Astrocyte (in vitro differentiated cells and primary cell): ENCODE data around the gene FSTL3.

Source experiments
- EZH2 ChIP-seq: IDR thresholded peaks from 2 replicates; pipeline ENCODE4 v1.6.1; 2012; ENCODE audit warnings: mild to moderate bottlenecking, low read length, inconsistent platforms; ENCODE audit not compliant: insufficient read depth
- TF ChIP-seq, protein P1 (sequence below): IDR thresholded peaks from 2 replicates; pipeline ENCODE4 v1.5.1; 2011; ENCODE audit warnings: low read depth, mild to moderate bottlenecking, inconsistent platforms, low read length, moderate library complexity; ENCODE audit not compliant: insufficient read depth

DNA sequence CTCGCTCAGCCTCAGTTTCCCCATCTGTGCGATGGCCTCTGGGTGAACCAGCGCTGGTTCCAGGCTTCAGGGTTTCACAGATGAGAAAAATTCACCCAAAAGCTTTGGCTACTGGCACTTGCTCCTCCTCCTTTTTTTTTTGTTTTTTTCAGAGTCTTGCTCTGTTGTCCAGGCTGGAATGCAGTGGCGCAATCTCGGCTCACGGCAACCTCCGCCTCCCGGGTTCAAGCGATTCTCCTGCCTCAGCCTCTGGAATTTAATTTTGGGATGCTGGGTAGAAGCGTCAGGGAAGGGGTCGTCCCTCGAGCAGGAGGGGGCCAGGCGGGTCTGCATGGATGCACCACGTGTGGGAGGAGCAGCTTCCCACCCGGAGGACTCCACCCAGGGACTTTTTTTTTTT lies 12.0 kb downstream of the FSTL3 start:
- TF ChIP-seq, protein P1, sequence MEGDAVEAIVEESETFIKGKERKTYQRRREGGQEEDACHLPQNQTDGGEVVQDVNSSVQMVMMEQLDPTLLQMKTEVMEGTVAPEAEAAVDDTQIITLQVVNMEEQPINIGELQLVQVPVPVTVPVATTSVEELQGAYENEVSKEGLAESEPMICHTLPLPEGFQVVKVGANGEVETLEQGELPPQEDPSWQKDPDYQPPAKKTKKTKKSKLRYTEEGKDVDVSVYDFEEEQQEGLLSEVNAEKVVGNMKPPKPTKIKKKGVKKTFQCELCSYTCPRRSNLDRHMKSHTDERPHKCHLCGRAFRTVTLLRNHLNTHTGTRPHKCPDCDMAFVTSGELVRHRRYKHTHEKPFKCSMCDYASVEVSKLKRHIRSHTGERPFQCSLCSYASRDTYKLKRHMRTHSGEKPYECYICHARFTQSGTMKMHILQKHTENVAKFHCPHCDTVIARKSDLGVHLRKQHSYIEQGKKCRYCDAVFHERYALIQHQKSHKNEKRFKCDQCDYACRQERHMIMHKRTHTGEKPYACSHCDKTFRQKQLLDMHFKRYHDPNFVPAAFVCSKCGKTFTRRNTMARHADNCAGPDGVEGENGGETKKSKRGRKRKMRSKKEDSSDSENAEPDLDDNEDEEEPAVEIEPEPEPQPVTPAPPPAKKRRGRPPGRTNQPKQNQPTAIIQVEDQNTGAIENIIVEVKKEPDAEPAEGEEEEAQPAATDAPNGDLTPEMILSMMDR, result no peak
- no peak for TF ChIP-seq EZH2
